SU-DHL-6 (cell line): Measurements from ENCODE around the gene HECW1.

Experiments
- EZH2phosphoT487 ChIP-seq: fragments of 200-600 bp; sonication (generic), shearing (Covaris generic); conservative IDR thresholded peaks from 2 replicates; pipeline ENCODE4 v1.6.1; 2018; ENCODE audit warnings: mild to moderate bottlenecking, antibody characterized with exemption, low read length, moderate library complexity, mixed read lengths
- TF ChIP-seq, protein P1 (sequence below): fragments of 200-600 bp; sonication (generic); IDR thresholded peaks from one replicate; pipeline ENCODE4 v1.5.1; 2017; ENCODE audit warnings: antibody characterized with exemption, mild to moderate bottlenecking, low read length, moderate library complexity; ENCODE audit not compliant: insufficient read depth, poor library complexity, severe bottlenecking

DNA sequence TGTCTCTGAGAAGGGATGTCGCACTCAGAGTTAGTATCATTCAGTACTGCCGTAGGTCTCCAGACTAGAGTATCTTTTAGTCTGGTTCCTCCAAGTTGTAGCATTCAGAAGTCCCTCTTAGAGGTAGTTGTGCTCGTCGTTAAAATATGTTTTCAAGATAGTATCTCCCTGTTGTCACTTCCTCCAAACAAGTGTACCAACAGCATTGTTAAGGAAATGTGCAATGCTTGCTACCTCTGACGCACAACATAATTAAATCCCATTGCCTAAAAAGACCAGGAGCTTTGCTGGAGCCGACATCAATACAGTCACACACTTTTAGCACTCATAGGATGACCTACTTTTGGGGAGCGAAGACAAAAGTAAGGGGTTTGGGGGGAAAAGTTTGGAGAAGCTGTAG, 390.5 kb downstream of the HECW1 start:
- TF ChIP-seq, protein P1, sequence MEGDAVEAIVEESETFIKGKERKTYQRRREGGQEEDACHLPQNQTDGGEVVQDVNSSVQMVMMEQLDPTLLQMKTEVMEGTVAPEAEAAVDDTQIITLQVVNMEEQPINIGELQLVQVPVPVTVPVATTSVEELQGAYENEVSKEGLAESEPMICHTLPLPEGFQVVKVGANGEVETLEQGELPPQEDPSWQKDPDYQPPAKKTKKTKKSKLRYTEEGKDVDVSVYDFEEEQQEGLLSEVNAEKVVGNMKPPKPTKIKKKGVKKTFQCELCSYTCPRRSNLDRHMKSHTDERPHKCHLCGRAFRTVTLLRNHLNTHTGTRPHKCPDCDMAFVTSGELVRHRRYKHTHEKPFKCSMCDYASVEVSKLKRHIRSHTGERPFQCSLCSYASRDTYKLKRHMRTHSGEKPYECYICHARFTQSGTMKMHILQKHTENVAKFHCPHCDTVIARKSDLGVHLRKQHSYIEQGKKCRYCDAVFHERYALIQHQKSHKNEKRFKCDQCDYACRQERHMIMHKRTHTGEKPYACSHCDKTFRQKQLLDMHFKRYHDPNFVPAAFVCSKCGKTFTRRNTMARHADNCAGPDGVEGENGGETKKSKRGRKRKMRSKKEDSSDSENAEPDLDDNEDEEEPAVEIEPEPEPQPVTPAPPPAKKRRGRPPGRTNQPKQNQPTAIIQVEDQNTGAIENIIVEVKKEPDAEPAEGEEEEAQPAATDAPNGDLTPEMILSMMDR = no peak
- TF ChIP-seq EZH2phosphoT487 = no peak
